Tibial artery (tissue), 4 donors: ENCODE data around the gene UCP3.

Source experiments
- DNase-seq, 2 donors: peaks; one replicate each; pipeline ENCODE4 v3.0.0-alpha.2; 2019
- H3K27ac ChIP-seq, 2 donors: fragments of 200-600 bp; sonication (generic) in 1 of 2; 1 replicate in 1 of 2; 2 replicates in 1 of 2; pipeline ENCODE4 v1.5.1; 2018 to 2019; ENCODE audit warnings: mild to moderate bottlenecking in 1 of 2
- H3K27me3 ChIP-seq, 2 donors: fragments of 200-600 bp; sonication (generic) in 1 of 2; one replicate each; pipeline versions ENCODE4 v1.5.1 to v1.6.0; 2016 to 2019
- H3K36me3 ChIP-seq, 3 donors: fragments of 200-600 bp; sonication (generic) in 2 of 3; one replicate each; pipeline ENCODE4 v1.5.1; 2016 to 2019; ENCODE audit warnings: mild to moderate bottlenecking in 2 of 3
- H3K4me1 ChIP-seq, 4 donors: fragments of 200-600 bp; sonication (generic) in 2 of 4; 1 replicate in 3 of 4; 2 replicates in 1 of 4; pipeline ENCODE4 v1.5.1; 2016 to 2019
- H3K4me3 ChIP-seq, 2 donors: fragments of 200-600 bp; sonication (generic) in 1 of 2; 1 replicate in 1 of 2; 2 replicates in 1 of 2; pipeline ENCODE4 v1.5.1; 2018 to 2019; ENCODE audit warnings: mild to moderate bottlenecking in 2 of 2
- H3K9me3 ChIP-seq, 3 donors: fragments of 200-600 bp; sonication (generic) in 1 of 3; one replicate each; pipeline ENCODE4 v1.5.1; 2016 to 2019
- CTCF ChIP-seq, 2 experiments: fragments of 200-600 bp in 1 of 2; fragments of 450-650 bp in 1 of 2; IDR thresholded peaks; one replicate each; pipeline ENCODE4 v1.5.1; 2017 to 2019; ENCODE audit warnings: antibody characterized with exemption in 2 of 2, mild to moderate bottlenecking in 1 of 2, moderate library complexity in 1 of 2
- intact Hi-C: fragments of 100-400 bp; cut with DNase I; formaldehyde crosslinking; loops from one replicate; pipeline ENCODE4 v1.15.0; 2023; ENCODE audit warnings: low total_unique reads

The UCP3 gene

GRCh38 chr11:73971175-73971719 is 37.6 kb downstream of the UCP3 start:
- Histone ChIP-seq H3K36me3 (peaks cover 0 to 24% (median 4%) of the 10 kb centered on the region in 3 donors), H3K9me3 (no peaks in the 10 kb centered on the region), H3K4me3 (no peak overlapping the region), H3K27me3 (no peaks in the 10 kb centered on the region), H3K27ac (no peak overlapping the region), H3K4me1 (no peaks in the 10 kb centered on the region)
- DNase-seq, result no peak
- intact Hi-C loops, result no loop called here
- no peak for TF ChIP-seq CTCF (IDR thresholded peaks at IDR 0.05)

- Histone ChIP-seq H3K36me3 (peaks cover 0 to 14% (median 0%) of the 10 kb centered on the region in 3 donors), H3K27me3 (no peaks in the 10 kb centered on the region), H3K4me3 (no peak overlapping the region), H3K4me1 (no peaks in the 10 kb centered on the region), H3K27ac (no peak overlapping the region), H3K9me3 (no peaks in the 10 kb centered on the region)
- TF ChIP-seq CTCF (IDR thresholded peaks at IDR 0.05), result no peak
- DNase-seq, result no peak
- intact Hi-C loops, result loop anchor here (10.0 kb wide), 2 partner anchors 55 to 205 kb away; partner anchors contain the start of genes C2CD3 and PPME1
Measured at GRCh38 chr11:73969991-73970800, 38.7 kb downstream of the UCP3 start.

GRCh38 chr11:73969091-73969490 is 39.8 kb downstream of the UCP3 start:
- Histone ChIP-seq H3K27me3 (no peaks in the 10 kb centered on the region), H3K4me3 (no peak overlapping the region), H3K4me1 (peaks cover 0 to 8% (median 4%) of the 10 kb centered on the region in 4 donors), H3K27ac (no peak overlapping the region), H3K9me3 (no peaks in the 10 kb centered on the region), H3K36me3 (peaks cover 0 to 2% (median 0%) of the 10 kb centered on the region in 3 donors)
- no peak for TF ChIP-seq CTCF (IDR thresholded peaks at IDR 0.05)
- intact Hi-C loops, result loop anchor here (10.0 kb wide), 2 partner anchors 56 to 206 kb away; partner anchors contain the start of genes C2CD3 and PPME1
- no peak for DNase-seq

GRCh38 chr11:73968356-73968966 is 40.4 kb downstream of the UCP3 start:
- H3K4me3 ChIP-seq, result no peak overlapping the region
- no peak for DNase-seq
- no peaks in the 10 kb centered on the region for H3K27me3 ChIP-seq
- H3K36me3 ChIP-seq, result no peaks in the 10 kb centered on the region
- H3K9me3 ChIP-seq, result no peaks in the 10 kb centered on the region
- intact Hi-C loops, result loop anchor here (10.0 kb wide), 2 partner anchors 56 to 206 kb away; partner anchors contain the start of genes C2CD3 and PPME1
- H3K4me1 ChIP-seq, result peaks cover 0 to 10% (median 6%) of the 10 kb centered on the region in 4 donors
- no peak for TF ChIP-seq CTCF (IDR thresholded peaks at IDR 0.05)
- no peak overlapping the region for H3K27ac ChIP-seq

GRCh38 chr11:73965764-73966121 is 43.1 kb downstream of the UCP3 start:
- intact Hi-C loops, result loop anchor here (10.0 kb wide), 2 partner anchors 59 to 209 kb away; partner anchors contain the start of genes C2CD3 and PPME1
- no peaks in the 10 kb centered on the region for H3K9me3 ChIP-seq
- peaks cover 0 to 10% (median 6%) of the 10 kb centered on the region in 4 donors for H3K4me1 ChIP-seq
- no peak overlapping the region for H3K27ac ChIP-seq
- no peak overlapping the region for H3K4me3 ChIP-seq
- no peak for TF ChIP-seq CTCF (IDR thresholded peaks at IDR 0.05)
- DNase-seq, result no peak
- H3K27me3 ChIP-seq, result no peaks in the 10 kb centered on the region
- no peaks in the 10 kb centered on the region for H3K36me3 ChIP-seq
